Gastrocnemius medialis (tissue), 4 donors: ENCODE results near the gene DCLRE1C. TPM values are rescaled to one million over a fixed set of nuclear protein-coding genes. Genes with fewer than 3 reads are reported as not detected.

ENCODE experiments used
- ATAC-seq, 2 donors: fragments of 150-250 bp; one replicate each; pipeline ENCODE4 v1.9.1; 2016
- DNase-seq, 2 donors: peaks; one replicate each; pipeline ENCODE4 v3.0.0-alpha.2; 2019
- H3K27ac ChIP-seq, 4 donors: fragments of 200-600 bp; sonication (generic); 1 replicate in 1 of 4; 2 replicates in 3 of 4; pipeline ENCODE4 v1.5.1; 2016 to 2018; ENCODE audit warnings: mild to moderate bottlenecking in 2 of 4, moderate library complexity in 1 of 4
- H3K27me3 ChIP-seq, 3 donors: fragments of 200-600 bp; sonication (generic) in 2 of 3; 1 replicate in 1 of 3; 2 replicates in 2 of 3; pipeline versions ENCODE4 v1.5.1 to v1.6.0; 2016 to 2019; ENCODE audit warnings: mild to moderate bottlenecking in 1 of 3, moderate library complexity in 1 of 3
- H3K36me3 ChIP-seq, 2 donors: fragments of 200-600 bp; sonication (generic) in 1 of 2; one replicate each; pipeline ENCODE4 v1.5.1; 2017 to 2018
- H3K4me1 ChIP-seq, 2 donors: fragments of 200-600 bp; sonication (generic) in 1 of 2; one replicate each; pipeline ENCODE4 v1.5.1; 2016 to 2017; ENCODE audit warnings: mild to moderate bottlenecking in 2 of 2
- H3K4me3 ChIP-seq, 4 donors: fragments of 200-600 bp; sonication (generic) in 3 of 4; 1 replicate in 1 of 4; 2 replicates in 3 of 4; pipeline ENCODE4 v1.5.1; 2016 to 2019; ENCODE audit warnings: mild to moderate bottlenecking in 2 of 4
- H3K9me3 ChIP-seq, 3 donors: fragments of 200-600 bp; sonication (generic) in 2 of 3; 1 replicate in 1 of 3; 2 replicates in 2 of 3; pipeline ENCODE4 v1.5.1; 2016 to 2019
- CTCF ChIP-seq, 5 experiments: fragments of 450-650 bp in 3 of 5; fragments of 200-600 bp in 2 of 5; sonication (generic) in 2 of 5; IDR thresholded peaks in 4 of 5; conservative IDR thresholded peaks in 1 of 5; 1 replicate in 4 of 5; 2 replicates in 1 of 5; pipeline ENCODE4 v1.5.1; 2016 to 2019; ENCODE audit warnings: antibody characterized with exemption in 5 of 5, mild to moderate bottlenecking in 3 of 5, moderate library complexity in 3 of 5
- POLR2A ChIP-seq, 2 donors: fragments of 450-650 bp; IDR thresholded peaks; one replicate each; pipeline ENCODE4 v1.6.1; 2017; ENCODE audit warnings: antibody characterized with exemption in 2 of 2, mild to moderate bottlenecking in 2 of 2, moderate library complexity in 2 of 2
- in situ Hi-C, 4 donors: fragments of 200-750 bp; cut with MboI; loops; one replicate each; pipeline versions ENCODE4 v1.15.0 to v1.8.0; 2017; ENCODE audit warnings: low sequenced_read_pairs in 4 of 4
- intact Hi-C: fragments of 100-400 bp; cut with DNase I; formaldehyde crosslinking; loops from one replicate; pipeline ENCODE4 v1.15.1; 2023; ENCODE audit warnings: low total_unique reads
- total RNA-seq, 4 donors: library from RNA; depleted of rRNA; stranded (reverse); fragments of >200 nt; gene quantifications; one replicate each; pipeline versions ENCODE4 v1.1.0 to v1.2.3, GENCODE V29; 2016

Gene DCLRE1C
- total RNA-seq, 4 donors from 2014 or later, result 3.0 to 3.6 (median 3.3) TPM

GRCh38 chr10:14924013-14924412, 29.9 kb downstream of the DCLRE1C start:
- no peaks in the 10 kb centered on the region for H3K4me1 ChIP-seq
- no peaks in the 10 kb centered on the region for H3K9me3 ChIP-seq
- H3K27ac ChIP-seq, result no peak overlapping the region
- TF ChIP-seq CTCF (IDR thresholded peaks at IDR 0.05 in 4 of 5, conservative IDR thresholded peaks at IDR 0.05 in 1 of 5), result no peak
- in situ Hi-C loops (no loop called here), intact Hi-C loops (no loop called here)
- H3K36me3 ChIP-seq, result peaks cover 0 to 65% of the 10 kb centered on the region in 2 donors
- no peak overlapping the region for H3K4me3 ChIP-seq
- DNase-seq, result no peak
- H3K27me3 ChIP-seq, result no peaks in the 10 kb centered on the region
- no peak for ATAC-seq

GRCh38 chr10:14918964-14919363, 34.9 kb downstream of the DCLRE1C start:
- TF ChIP-seq POLR2A (IDR thresholded peaks at IDR 0.05), result no peak
- TF ChIP-seq CTCF (IDR thresholded peaks at IDR 0.05 in 4 of 5, conservative IDR thresholded peaks at IDR 0.05 in 1 of 5), result no peak
- in situ Hi-C loops, result no loop called here
- Histone ChIP-seq H3K27me3 (no peaks in the 10 kb centered on the region), H3K9me3 (peaks cover 0 to 18% (median 0%) of the 10 kb centered on the region in 3 donors), H3K27ac (no peak overlapping the region), H3K4me3 (no peak overlapping the region), H3K36me3 (peaks cover 0 to 78% of the 10 kb centered on the region in 2 donors), H3K4me1 (no peaks in the 10 kb centered on the region)
- intact Hi-C loops, result no loop called here
- ATAC-seq, result no peak
- DNase-seq, result no peak

- no peak for ATAC-seq
- no peak for DNase-seq
- no peak overlapping the region for H3K4me3 ChIP-seq
- TF ChIP-seq POLR2A (IDR thresholded peaks at IDR 0.05) (no peak), CTCF (IDR thresholded peaks at IDR 0.05 in 4 of 5, conservative IDR thresholded peaks at IDR 0.05 in 1 of 5) (no peak)
- H3K27ac ChIP-seq, result no peak overlapping the region
- in situ Hi-C loops, result no loop called here
- H3K36me3 ChIP-seq, result peaks cover 0 to 83% of the 10 kb centered on the region in 2 donors
- H3K9me3 ChIP-seq, result peaks cover 0 to 18% (median 0%) of the 10 kb centered on the region in 3 donors
- intact Hi-C loops, result no loop called here
- H3K27me3 ChIP-seq, result no peaks in the 10 kb centered on the region
- no peaks in the 10 kb centered on the region for H3K4me1 ChIP-seq
These were observed 36.1 kb downstream of the DCLRE1C start for GRCh38 chr10:14917827-14918226.

- H3K36me3 ChIP-seq, result peaks cover 0 to 74% of the 10 kb centered on the region in 2 donors
- no peak for TF ChIP-seq POLR2A (IDR thresholded peaks at IDR 0.05)
- no peak for TF ChIP-seq CTCF (IDR thresholded peaks at IDR 0.05 in 4 of 5, conservative IDR thresholded peaks at IDR 0.05 in 1 of 5)
- no peak for ATAC-seq
- H3K27ac ChIP-seq, result no peak overlapping the region
- in situ Hi-C loops, result no loop called here
- H3K27me3 ChIP-seq, result no peaks in the 10 kb centered on the region
- no peaks in the 10 kb centered on the region for H3K4me1 ChIP-seq
- peaks cover 0 to 18% (median 0%) of the 10 kb centered on the region in 3 donors for H3K9me3 ChIP-seq
- DNase-seq, result no peak
- intact Hi-C loops, result no loop called here
- H3K4me3 ChIP-seq, result no peak overlapping the region
These were observed 37.3 kb downstream of the DCLRE1C start for GRCh38 chr10:14916600-14916999.

GRCh38 chr10:14911801-14912200, 42.1 kb downstream of the DCLRE1C start:
- ATAC-seq (no peak), DNase-seq (no peak)
- Histone ChIP-seq H3K4me3 (no peak overlapping the region), H3K27me3 (no peaks in the 10 kb centered on the region), H3K9me3 (peaks cover 0 to 5% (median 0%) of the 10 kb centered on the region in 3 donors), H3K36me3 (peaks cover 3 to 71% of the 10 kb centered on the region in 2 donors), H3K4me1 (no peaks in the 10 kb centered on the region), H3K27ac (no peak overlapping the region)
- in situ Hi-C loops (no loop called here), intact Hi-C loops (no loop called here)
- no peak for TF ChIP-seq CTCF (IDR thresholded peaks at IDR 0.05 in 4 of 5, conservative IDR thresholded peaks at IDR 0.05 in 1 of 5)
- TF ChIP-seq POLR2A (IDR thresholded peaks at IDR 0.05), result no peak
